Stimulated activated CD4-positive, alpha-beta T cell treated with anti-CD3 and anti-CD28 coated beads, Interleukin-2, amount 100 ng/mL, for 4 hours (primary cell): ENCODE measurements around the gene ADAM17.
A peak's percentile ranks its signal among the peaks of the same experiment; 100 is the strongest.
"Not testable (repeated sequence)": the region's sequence is repeated elsewhere in the genome, so short reads cannot be mapped to it uniquely, and the experiment has no call there.

ENCODE experiments used
- DNase-seq: peaks from one replicate; pipeline ENCODE4 v3.0.0-alpha.2; 2020; ENCODE audit warnings: low read depth

Gene ADAM17

DNA sequence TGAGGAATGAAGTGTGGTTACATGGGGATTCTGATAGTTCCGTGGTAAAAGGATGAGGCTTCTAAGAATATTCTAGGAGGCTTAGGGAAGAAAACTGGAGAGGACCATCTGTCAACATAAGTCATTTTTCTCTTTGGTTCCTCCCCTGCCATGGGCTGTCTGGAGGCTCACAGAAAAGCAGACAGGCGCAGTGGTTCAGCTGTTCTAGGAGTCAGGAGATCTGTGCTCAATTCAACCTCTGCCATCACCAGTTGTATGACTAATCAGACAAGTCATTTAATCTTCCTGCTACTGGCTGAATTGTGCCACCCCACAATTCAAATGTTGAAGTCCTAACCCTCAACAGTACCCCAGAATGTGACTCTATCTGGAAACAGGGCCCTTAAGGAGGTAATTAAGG lies 36.4 kb downstream of the ADAM17 start:
- DNase-seq: no peak

DNA sequence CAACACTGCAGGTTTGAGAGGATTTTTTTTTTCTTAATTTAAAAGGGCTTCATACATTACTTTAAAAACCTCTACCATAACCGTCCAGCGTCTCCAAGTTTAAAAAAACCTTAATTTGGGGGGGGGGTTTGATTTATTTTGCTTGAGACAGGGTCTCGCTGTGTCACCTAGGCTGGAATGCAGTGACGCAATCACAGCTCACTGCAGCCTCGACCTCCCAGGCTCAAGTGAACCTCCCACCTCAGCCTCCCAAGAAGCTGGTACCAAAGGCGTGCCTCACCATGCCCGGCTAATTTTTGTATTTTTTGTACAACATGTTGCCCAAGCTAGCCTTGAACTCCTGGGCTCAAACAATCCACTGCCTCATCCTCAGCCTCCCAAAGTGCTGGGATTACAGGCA lies 36.9 kb downstream of the ADAM17 start:
- no peak for DNase-seq

DNA sequence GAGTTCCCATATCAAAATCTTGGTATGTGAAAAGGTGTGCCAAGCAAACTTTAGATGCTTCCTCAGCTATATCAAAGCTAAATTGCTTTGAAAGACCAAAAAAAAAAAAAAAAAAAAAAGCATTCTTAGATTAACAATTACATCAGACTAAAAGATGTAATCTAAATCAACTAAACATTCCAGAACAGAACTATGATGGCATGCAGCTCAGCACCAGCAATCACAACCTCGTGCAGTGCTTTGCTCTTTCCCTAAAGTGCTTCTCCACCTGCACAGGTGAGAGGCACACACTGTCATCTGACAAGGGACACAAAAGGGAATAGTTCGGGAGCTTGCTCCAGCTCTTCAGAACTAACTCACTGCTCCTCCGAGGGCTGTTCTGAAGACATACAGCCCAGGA lies 37.5 kb downstream of the ADAM17 start:
- no peak for DNase-seq

DNA sequence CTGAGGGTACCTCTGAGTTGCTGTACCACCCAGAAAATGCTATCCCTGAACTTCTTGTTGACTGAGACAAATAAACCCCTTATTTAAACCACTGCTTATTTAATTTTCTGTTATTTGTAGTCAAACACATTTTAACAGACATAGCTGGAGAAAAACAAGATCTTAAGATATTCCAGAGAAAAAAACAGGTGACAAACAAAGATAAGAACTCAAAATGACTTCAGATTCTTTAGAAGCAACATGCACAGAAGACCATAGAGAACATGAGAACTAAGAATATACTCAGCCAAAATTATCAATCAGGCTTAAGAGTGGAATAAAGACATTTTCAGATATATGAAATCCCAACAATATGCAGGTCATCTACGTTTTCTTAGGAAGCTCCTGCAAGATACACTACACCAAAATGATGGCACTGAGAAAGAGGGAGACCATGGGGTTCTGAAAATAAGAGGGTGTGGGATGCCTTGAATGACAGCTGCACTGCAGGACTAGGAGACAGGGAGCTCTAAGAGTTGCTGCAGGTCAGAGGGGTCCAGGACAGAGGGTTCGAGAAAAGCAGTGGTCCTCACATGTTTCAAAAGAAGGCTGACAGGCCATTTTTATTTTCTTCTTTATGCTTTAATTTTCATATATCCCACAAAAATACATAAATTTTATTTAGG lies 38.4 kb downstream of the ADAM17 start:
- DNase-seq: no peak

- not testable (repeated sequence) for DNase-seq
Measured at GRCh38 chr2:9513946-9514345, 41.7 kb downstream of the ADAM17 start.

DNA sequence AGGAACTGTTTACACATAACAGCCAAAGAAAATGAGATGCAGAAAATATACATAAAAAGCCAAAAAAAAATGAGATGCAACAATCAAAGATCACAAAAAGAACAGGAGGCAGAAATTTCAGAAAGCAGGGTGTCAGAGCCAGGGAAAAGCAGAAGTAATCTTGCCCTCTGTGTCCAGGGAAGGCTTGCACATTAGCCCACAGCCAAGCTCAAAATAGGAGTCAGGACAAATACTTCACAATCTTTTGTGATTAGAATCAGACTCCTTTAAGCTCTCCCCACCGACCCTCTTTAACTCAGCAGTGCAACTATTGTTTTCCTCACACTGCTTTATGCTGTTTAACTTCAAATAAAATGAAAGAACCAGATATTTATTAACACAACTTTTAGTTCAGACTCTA lies 46.7 kb downstream of the ADAM17 start:
- DNase-seq: no peak

- no peak for DNase-seq
Measured at GRCh38 chr2:9498210-9498609, 57.4 kb downstream of the ADAM17 start.

GRCh38 chr2:9497017-9497416 lies 58.6 kb downstream of the ADAM17 start:
- peak; percentile 5 for DNase-seq

- DNase-seq: no peak
Measured at GRCh38 chr2:9494081-9494480, 61.5 kb downstream of the ADAM17 start.

GRCh38 chr2:9493478-9493877 lies 62.2 kb downstream of the ADAM17 start:
- DNase-seq: no peak

DNA sequence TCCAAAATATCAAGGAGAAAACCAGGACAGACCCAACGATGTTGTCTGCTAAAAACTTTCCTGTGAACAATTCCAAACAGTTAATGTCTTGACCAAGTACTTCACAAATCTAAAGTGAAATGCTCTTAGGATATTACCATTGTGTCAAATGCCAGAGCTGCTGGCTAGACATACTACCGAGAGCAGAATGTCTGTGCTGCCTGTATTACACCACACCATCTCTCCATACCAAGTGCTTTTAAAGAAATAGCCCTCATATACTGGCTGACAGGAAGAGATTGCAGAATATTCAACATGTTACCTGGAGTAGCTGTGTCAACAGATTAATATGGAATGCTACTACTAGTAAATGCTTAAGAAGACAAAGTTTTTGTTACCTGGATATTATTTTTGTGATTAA lies 62.7 kb downstream of the ADAM17 start:
- DNase-seq: no peak

DNA sequence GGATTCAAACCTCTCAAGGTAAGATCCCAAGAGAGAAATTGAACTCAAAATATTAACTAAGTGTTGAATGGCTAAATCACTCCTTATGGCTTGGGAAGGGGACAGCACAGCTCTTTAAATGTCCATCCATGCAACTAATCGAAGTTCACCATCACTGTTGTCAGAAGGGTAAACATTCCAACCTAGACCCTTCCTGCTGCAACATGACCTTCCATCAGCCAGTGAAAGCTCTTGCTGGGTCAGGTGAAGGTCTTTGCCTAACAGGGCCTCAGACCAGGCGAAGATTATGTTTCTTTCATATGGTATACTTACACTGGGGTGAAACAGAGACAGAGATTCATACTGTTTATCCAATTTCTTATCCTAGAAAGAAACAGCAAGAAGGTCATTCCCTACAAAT lies 64.8 kb downstream of the ADAM17 start:
- DNase-seq: no peak

DNA sequence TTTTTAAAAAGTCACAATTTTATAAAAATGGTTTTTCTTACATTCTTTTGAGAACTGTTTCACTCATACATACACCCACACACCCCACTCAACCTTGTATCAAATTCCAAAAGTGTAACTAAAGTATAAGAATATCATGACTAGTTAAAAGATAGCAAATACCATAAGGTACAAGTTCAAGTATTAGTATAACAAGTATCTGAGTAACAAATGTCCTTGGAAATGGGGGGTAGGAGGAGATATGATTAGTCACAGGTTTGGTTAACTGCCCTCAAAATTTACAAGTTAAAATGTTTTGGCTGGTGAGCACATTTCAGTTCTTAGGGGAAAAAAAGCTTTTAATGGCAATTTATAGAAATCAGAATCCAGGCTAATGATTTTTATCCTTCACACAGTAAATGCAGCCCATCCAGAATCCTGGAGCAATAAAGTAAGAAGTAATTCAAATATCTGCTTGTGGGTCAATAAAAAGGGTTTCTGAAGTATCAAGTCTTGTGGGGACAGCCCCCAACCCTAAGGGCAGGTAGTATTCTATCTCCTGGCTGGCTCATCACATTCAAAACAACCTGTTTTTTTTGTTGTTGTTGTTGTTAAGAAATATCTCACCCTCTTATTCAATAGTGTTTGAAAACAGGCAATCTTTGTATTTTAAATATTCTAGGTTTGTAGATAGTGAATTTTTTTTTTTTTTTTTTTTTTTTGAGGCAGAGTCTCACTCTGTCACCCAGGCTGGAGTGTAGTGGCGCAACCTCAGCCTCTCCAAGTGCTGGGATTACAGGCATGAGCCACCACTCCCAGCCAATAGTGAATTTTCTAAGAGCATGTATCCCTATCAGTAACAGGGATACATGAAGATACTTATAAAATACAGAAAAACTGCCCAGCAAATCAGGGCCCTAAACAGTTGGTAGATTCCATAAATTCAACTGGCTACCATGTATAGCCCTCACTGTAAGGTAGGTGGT lies 66.8 kb downstream of the ADAM17 start:
- no peak for DNase-seq

GRCh38 chr2:9484533-9484932 lies 71.1 kb downstream of the ADAM17 start:
- DNase-seq: no peak

- no peak for DNase-seq
Measured at GRCh38 chr2:9483107-9483506, 72.5 kb downstream of the ADAM17 start.

DNA sequence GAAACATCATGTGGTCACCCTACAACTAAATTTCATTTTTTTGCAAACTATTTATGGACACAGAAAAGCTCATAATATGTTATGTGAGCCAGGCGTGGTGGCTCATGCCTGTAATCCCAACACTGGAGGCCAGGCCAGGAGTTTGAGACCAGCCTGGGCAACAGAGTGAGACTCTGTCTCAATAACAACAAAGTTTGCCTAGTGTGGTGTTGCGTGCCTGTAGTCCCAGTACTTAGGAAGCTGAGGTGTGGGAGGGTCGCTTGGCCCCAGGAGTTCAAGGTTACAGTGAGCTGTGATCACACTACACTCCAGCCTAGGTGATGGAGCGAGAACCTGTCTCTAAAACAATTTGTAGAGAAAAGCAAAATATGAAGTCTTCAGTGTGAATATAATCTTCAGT lies 75.5 kb downstream of the ADAM17 start:
- no peak for DNase-seq

- no peak for DNase-seq
Measured at GRCh38 chr2:9478526-9478925, 77.1 kb downstream of the ADAM17 start.

- no peak for DNase-seq
Measured at GRCh38 chr2:9477914-9478313, 77.7 kb downstream of the ADAM17 start.

- DNase-seq: peak; percentile 77
Measured at GRCh38 chr2:9474361-9475057, 81.1 kb downstream of the ADAM17 start, which contains the start of gene IAH1. TSS of gene IAH1 (plus strand) at chr2:9474551. CDS start at chr2:9474567, 16 bp downstream.

- DNase-seq: peak; percentile 56
Measured at GRCh38 chr2:9473985-9474360, 81.7 kb downstream of the ADAM17 start.

- DNase-seq: no peak
Measured at GRCh38 chr2:9473308-9473984, 82.2 kb downstream of the ADAM17 start.

DNA sequence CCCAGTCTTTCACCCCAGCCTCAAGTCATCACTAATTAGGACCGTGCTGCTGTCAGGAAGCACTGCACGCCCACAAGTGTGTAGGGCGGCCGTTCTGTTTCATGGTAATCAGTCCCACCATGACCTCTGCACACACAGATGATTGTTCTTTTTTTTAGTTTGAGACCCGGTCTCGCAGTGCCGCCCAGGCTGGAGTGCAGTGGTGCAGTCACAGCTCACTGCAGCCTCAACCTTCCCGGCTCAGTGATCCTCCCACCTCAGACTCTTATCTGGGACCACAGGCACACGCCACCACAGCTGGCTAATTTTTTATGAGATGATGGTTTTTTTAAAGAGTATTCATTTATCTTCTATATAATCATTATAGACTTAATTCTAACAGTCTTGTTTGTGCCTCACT lies 83.1 kb downstream of the ADAM17 start:
- no peak for DNase-seq
